GM18951 (cell line): ENCODE data around the gene SCN4A.
"Not testable (repeated sequence)": the region's sequence is repeated elsewhere in the genome, so short reads cannot be mapped to it uniquely, and the experiment has no call there.

Experiments used
- POLR2A ChIP-seq: IDR thresholded peaks from 4 replicates; pipeline ENCODE4 v1.6.1; 2011; ENCODE audit warnings: mild to moderate bottlenecking; ENCODE audit not compliant: insufficient read length, insufficient read depth; ENCODE audit errors: extremely low read depth
- in situ Hi-C: fragments of 300-500 bp; cut with MboI; formaldehyde crosslinking; loops from one replicate; pipeline ENCODE4 v1.12.0; 2022; ENCODE audit warnings: low sequenced_read_pairs, mixed read lengths, inconsistent platforms; ENCODE audit not compliant: unreplicated experiment

SCN4A gene

DNA sequence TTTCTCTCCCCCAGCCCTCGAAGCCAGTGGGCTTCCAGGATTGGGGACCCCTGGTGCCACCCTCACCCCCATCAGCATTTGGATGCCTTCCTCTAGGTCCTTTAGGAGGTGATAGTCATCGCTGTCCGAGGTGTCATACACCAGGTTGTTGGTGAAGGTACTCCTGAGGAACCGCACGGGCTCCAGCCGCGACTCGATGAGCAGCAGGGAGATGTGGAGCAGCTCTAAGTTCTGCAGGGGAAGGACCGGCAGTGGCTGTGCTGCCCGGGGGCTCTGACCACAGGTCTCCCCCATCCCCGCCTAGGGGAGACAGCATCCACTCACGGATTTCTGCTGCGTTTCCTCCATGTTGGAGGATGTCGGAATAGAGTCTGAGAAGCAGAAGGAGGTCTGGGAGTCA lies 62.6 kb downstream of the SCN4A start:
- TF ChIP-seq POLR2A, result no peak
- in situ Hi-C loops, result loop anchor here (10.0 to 25.0 kb wide), 3 partner anchors 115 to 377 kb away; partner anchors contain the start of gene ICAM2

DNA sequence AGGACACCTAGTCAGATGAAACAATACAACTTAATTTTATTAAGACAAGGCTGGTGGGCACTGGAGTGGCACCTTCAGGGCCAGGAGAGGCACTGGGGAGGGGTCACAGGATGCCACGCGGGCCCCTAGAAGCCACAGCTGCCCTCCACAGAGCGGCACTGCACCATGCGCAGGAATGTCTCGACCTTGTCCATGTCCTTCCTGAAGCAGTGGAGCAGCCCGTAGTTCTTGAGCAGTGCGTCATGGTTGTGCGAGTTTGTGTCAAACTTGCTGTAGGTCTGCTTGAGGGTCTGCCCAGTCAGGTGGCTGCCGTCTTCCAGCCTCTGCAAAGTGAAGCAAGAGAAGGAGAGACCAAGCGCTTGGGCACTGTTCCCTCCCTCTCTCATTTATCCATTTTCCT lies 63.1 kb downstream of the SCN4A start:
- in situ Hi-C loops, result loop anchor here (25.0 kb wide), 1 partner anchor 378 kb away; no protein-coding TSS in a partner anchor

DNA sequence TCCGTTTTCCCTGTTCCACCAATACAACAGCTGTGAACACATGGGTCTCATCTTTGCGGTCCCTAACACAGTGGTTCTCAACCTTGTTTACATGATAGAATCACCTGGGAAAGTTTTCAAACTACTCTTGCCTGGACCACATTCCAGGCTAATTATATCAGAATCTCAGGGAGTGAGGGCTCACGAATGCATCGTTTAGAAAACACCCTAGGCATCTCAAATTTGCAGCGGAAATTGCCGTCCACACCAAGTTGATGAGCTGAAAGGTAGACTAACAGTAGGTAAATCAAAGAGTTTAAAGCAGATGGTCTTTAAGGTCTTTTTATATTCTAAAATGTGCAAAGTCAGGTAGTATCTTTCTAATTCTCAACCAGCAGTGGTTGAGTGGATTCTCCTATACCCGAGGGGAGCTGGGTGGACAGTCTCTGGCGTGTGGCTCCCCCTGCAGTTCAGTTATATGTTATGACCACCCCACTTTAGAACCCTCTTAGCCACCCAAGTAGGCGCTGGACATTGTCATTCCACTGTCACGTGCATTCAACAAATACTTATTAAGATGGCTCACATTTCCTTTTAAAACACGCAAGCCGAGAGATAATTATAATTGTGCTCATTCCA lies 65.4 kb downstream of the SCN4A start:
- in situ Hi-C loops, result loop anchor here (25.0 kb wide), 1 partner anchor 380 kb away; no protein-coding TSS in a partner anchor

DNA sequence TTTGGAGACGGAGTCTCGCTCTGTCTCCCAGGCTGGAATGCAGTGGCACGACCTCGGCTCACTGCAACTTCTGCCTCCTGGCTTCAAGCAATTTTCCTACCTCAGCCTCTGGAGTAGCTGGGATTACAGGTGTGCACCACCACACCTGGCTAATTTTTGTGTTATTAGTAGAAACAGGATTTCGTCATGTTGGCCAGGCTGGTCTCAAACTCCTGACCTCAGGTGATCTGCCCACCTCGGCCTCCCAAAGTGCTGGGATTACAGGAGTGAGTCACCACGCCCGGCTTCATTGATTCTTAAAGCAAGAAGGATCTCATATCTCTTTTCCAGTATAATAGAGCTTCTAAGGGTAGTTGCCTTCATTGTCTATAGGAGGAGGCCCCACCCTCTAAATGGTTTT lies 67.9 kb downstream of the SCN4A start:
- in situ Hi-C loops, result loop anchor here (25.0 kb wide), 1 partner anchor 383 kb away; no protein-coding TSS in a partner anchor

DNA sequence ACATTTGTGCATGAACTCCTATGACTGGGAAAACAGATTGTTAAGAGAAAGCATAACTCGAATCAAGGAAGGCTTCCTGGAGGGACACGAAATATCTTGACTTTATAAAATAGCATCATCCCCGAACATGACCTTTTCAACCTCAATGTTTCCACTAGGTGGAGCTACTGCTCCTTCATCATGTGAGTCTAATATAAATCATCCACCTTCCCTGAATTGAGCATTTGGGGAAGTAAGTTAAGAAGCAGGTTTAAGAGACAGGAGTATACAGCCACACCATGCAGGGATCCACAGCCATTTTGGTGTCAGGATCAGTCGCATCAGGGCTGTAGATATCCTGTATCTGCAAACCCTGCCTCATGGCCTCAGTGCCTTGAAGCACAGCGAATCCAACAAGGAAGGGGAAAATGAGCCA lies 68.9 kb downstream of the SCN4A start:
- in situ Hi-C loops, result loop anchor here (25.0 kb wide), 1 partner anchor 384 kb away; no protein-coding TSS in a partner anchor

DNA sequence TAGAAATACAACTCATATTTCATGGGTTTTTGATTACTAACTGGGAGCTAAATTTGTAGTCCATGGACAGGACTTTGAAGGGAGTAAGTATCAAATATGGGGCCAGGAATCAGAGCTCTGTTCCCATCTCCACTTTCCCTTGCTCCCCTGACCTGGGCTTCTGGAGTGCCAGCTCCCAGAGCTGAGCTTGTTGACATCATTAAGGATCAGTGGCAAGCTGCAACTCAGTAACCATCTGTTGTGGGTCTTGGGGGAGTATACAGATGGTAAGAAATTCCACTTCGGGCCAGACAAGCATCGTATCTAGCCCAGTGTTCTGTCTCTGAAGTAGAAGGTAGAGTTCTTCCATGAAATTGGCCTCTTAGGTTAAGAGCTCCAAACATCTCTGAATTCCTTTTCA lies 70.7 kb downstream of the SCN4A start:
- in situ Hi-C loops, result loop anchor here (25.0 kb wide), 1 partner anchor 385 kb away; no protein-coding TSS in a partner anchor

DNA sequence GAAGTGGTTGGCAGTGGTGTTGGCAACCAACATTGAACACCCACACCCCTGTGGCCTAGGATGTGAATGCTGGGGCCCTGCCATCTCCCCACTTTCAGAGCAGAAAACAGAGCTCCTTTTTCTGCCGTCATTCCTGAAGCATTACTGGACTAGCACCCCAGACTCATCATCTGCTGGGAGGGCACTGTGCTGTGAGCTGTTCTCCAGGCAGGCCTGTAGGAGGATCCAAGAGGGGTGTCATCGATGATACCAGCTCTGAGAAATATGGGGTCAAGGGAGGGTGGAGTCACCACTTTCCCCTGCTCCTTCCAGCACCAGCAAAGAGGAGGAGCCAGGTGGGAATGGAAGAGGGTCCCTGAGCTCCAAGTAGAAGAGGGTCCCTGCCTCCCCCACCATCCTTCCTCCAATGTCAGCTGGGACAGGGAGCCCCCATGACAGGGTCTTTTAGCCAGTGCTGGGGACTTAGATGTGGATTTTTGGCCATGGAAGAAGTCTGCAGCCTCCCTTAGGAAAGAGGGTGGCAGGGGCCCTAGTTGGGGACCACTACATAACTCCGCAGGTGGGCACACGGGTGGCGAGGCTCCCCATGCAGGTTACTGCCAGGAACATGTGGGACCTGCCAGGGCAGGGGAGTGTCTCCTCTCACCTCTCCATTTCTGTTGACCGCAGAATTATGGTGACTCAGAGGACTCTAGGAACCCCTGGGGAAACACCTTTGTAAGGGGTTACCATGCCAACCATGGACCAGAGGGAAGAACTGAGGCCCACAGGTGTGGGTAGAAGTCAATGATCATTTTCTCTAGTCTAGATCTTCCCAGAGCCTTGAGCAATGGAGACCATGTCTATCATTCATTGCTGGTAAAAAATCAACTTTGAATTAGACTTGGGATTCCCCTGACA lies 73.6 kb downstream of the SCN4A start:
- in situ Hi-C loops, result not testable (repeated sequence)

DNA sequence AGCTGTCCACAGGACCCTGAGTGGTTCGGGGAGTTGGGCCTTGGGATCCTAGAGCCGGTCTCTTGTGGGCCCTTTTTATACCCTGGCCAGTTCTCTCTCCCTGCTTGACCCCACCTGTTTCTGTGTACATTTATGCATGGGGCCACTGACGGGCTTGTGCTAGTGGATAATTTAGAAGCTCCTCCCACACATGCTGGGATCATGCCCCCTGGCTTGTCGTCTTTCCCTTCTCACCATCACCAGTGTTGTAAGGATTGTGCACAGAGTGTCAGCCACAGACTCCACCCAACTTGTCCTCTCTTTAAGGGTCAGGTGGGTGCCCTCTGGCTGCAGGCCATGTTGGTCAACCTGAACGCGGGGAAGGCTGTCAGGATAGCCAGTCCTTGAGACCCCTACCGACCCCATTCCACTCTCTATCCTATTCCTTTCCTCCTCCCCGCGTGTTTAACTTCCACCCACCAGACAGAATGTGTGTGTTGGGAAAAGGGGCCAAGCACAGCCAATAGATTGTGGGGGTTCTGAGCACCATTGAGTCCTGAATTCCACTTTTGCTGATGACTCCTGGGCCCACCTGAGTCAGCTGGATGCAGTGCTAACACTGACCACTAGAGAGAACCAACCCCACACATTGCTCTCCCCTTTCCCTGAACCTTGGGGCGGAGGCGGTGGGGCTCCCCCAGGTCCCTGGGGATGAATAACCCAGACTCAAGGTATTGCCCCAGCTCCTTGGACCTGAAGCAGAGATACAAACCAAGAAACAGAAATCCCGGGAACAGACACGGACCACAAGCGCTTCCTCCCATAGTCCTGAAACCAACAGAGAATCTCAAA lies 76.0 kb downstream of the SCN4A start, which contains the start of gene CSH1:
CSH1 (minus strand) TSS at position 51 of the 831 bp plus-strand sequence. CDS start 63 bp downstream, outside the sequence.
- in situ Hi-C loops, result not testable (repeated sequence)

DNA sequence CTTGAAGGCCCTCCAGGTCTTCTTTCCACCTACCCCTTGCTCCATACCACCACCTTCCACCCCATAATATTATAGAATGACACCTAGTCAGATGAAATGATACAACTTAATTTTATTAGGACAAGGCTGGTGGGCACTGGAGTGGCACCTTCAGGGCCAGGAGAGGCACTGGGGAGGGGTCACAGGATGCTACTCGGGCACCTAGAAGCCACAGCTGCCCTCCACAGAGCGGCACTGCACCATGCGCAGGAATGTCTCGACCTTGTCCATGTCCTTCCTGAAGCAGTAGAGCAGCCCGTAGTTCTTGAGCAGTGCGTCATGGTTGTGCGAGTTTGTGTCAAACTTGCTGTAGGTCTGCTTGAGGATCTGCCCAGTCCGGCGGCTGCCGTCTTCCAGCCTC lies 77.9 kb downstream of the SCN4A start:
- in situ Hi-C loops, result not testable (repeated sequence)

DNA sequence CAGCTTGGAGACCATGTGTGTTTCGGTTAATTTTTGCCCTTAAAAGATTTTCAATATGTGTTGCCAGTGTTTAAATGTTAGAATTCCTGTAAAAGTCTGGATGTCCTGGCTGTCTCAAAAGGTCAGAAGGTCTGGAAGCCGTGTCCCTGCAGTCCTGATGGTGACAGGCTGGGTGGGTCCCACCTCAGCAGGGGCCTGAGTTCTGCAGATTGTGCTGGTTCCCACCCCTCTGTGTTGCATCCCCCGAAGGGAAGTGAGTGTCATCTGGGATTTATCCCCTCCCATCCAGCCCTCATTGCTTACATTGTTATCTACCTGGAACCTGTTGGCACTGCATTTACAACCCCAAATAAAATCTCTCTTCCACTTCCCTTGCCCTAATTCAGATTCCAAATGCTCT lies 78.7 kb downstream of the SCN4A start:
- in situ Hi-C loops, result not testable (repeated sequence)

DNA sequence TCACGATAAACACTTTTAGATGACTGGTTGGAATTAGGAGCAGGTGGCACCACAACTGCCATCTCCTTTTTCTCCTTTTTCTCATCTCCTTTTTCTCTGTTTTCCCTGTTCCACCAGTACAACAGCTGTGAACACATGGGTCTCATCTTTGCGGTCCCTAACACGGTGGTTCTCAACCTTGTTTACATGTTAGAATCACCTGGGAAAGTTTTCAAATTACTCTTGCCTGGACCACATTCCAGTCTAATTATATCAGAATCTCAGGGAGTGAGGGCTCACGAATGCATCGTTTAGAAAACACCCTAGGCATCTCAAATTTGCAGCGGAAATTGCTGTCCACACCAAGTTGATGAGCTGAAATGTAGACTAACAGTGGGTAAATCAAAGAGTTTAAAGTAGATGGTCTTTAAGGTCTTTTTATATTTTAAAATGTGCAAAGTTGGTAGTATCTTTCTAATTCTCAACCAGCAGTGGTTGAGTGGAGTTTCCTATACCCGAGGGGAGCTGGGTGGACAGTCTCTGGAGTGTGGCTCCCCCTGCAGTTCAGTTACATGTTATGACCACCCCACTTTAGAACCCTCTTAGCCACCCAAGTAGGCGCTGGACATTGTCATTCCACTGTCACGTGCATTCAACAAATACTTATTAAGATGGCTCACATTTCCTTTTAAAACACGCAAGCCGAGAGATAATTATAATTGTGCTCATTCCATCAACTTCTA lies 80.2 kb downstream of the SCN4A start:
- in situ Hi-C loops, result not testable (repeated sequence)

DNA sequence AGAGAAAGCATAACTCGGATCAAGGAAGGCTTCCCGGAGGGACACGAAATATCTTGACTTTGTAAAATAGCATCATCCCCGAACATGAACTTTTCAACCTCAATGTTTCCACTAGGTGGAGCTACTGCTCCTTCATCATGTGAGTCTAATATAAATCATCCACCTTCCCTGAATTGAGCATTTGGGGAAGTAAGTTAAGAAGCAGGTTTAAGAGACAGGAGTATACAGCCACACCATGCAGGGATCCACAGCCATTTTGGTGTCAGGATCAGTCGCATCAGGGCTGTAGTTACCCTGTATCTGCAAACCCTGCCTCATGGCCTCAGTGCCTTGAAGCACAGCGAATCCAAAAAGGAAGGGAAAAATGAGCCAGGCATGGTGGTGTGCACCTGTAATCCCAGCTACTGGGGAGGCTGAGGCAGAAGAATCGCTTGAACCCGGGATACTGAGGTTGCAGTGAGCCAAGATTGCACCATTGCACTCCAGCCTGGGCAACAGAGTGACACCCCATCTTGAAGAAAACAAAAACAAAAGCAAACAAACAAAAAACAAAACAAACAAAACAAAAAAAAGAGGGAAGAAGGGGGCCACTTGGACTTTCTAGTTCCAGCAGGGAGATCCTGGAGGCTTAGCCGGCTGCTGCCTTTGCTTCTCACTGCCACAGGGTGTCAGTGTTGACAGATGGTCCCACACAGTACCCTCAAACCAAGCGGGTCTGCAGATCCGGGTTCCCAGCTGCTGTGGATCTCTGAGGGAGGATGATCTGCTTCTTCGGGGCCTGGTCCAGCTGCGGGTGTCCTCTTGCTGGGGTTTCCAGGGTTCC lies 83.5 kb downstream of the SCN4A start:
- in situ Hi-C loops, result not testable (repeated sequence)
